Retinal pigment epithelial cell (primary cell): ENCODE data around the gene HERPUD1.

Experiments used
- DNase-seq: peaks from one replicate; pipeline ENCODE4 v3.0.0-alpha.2; 2010; ENCODE audit warnings: low read depth
- H3K4me3 ChIP-seq: 2 replicates; pipeline ENCODE4 v1.5.1; 2011; ENCODE audit warnings: mild to moderate bottlenecking, low read length, control low read depth, moderate library complexity
- CTCF ChIP-seq: conservative IDR thresholded peaks from 2 replicates; pipeline ENCODE4 v1.5.1; 2011; ENCODE audit warnings: low read depth, low read length, control low read depth, inconsistent platforms

HERPUD1 gene

GRCh38 chr16:56888806-56889205, 43.1 kb upstream of the HERPUD1 start:
- DNase-seq, result no peak
- no peak overlapping the region for H3K4me3 ChIP-seq
- TF ChIP-seq CTCF, result no peak

GRCh38 chr16:56889206-56889605, 42.7 kb upstream of the HERPUD1 start:
- no peak overlapping the region for H3K4me3 ChIP-seq
- no peak for TF ChIP-seq CTCF
- DNase-seq, result no peak

- TF ChIP-seq CTCF, result no peak
- no peak for DNase-seq
- no peak overlapping the region for H3K4me3 ChIP-seq
These were observed 40.3 kb upstream of the HERPUD1 start for GRCh38 chr16:56891685-56892084.

DNA sequence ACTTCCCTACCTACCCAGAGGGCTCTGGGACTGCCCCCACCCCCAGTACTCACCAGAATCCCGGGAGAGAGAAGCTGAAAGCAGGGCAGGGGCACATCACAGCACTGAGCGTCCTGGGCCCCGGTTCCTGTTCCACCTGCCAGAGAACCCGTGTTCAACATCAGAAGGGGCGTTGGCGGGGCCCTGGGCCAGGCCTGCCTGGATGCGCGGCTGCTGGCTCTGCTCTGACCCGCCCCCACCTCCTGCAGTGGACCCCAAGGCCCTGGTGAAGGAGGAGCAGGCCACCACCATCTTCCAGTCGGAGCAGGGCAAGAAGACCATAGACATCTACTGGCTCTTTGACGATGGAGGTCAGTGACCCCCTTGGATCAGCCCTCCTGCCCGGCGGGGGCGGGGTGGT, 39.2 kb upstream of the HERPUD1 start:
- no peak for DNase-seq
- no peak for TF ChIP-seq CTCF
- no peak overlapping the region for H3K4me3 ChIP-seq

- no peak for TF ChIP-seq CTCF
- DNase-seq, result no peak
- H3K4me3 ChIP-seq, result no peak overlapping the region
These were observed 37.5 kb upstream of the HERPUD1 start for GRCh38 chr16:56894331-56894917.

- TF ChIP-seq CTCF, result no peak
- H3K4me3 ChIP-seq, result no peak overlapping the region
- DNase-seq, result no peak
These were observed 36.1 kb upstream of the HERPUD1 start for GRCh38 chr16:56895813-56896212.

- DNase-seq, result no peak
- no peak for TF ChIP-seq CTCF
- no peak overlapping the region for H3K4me3 ChIP-seq
These were observed 35.7 kb upstream of the HERPUD1 start for GRCh38 chr16:56896244-56896643.
